Lower leg skin (tissue), 4 donors: ENCODE measurements around the gene LCLAT1. TPM values are rescaled to one million over a fixed set of nuclear protein-coding genes. Genes with fewer than 3 reads are reported as not detected.

Experiments used
- total RNA-seq, 4 donors: library from RNA; depleted of rRNA; stranded (reverse); fragments of >200 nt; gene quantifications; one replicate each; pipeline ENCODE4 v1.1.0, GENCODE V29; 2016

LCLAT1 gene
- total RNA-seq, 4 donors from 2014 or later = 5.2 to 19.1 (median 12.0) TPM

Other genes starting within 250 kb of the LCLAT1 start
- gene LBH, start 215.7 kb upstream of the LCLAT1 start, total RNA-seq = 10 to 100 TPM; 13.4 to 72.0 (median 42.6) TPM